DMS53 treated with DMSO at 0.1 percent for 48 hours (cell line): ENCODE measurements around the gene PRTFDC1.
"Not testable (repeated sequence)": the region's sequence is repeated elsewhere in the genome, so short reads cannot be mapped to it uniquely, and the experiment has no call there.

ENCODE experiments used
- DNase-seq: peaks from one replicate; lab custom pipeline; 2025; ENCODE audit not compliant: unreplicated experiment; lab: John Stamatoyannopoulos, UW

PRTFDC1 gene

DNA sequence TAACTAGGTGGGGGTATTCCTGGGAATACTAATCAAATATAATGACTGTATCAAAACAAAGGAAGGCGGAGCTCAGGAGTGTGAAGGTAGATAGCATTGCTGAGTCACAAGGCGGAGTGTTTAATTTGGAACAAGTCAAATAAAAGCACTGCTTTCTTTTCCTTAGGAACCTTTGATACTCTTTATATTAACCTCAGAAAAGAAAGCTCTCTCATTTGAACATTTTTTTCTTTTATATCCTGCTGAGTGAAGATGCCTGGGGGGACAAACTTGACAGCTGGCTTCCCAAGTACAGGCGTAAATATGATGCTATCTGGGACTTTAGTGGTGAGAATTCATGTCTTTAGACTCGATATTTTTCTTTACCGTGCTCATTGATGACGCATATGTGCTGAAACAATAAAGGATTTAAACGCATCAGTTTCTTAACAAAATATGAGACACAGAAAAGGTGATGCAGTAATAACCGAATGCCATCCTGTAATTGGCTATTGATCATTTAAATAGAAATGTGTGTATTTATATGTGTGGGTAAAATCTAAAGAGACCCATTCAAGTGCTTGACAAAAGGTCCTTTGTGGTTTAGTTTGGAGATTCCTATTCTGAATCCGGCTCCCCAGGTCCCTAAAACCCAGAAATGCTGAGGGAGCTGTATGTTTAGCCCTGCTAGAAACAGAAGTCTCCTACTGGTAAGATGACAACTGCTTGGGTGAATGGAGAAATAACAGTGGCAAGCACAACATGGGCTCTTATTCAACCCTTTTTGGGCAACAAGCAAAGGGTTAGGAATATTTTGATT, 102.7 kb downstream of the PRTFDC1 start:
- DNase-seq = peak; percentile 78

DNA sequence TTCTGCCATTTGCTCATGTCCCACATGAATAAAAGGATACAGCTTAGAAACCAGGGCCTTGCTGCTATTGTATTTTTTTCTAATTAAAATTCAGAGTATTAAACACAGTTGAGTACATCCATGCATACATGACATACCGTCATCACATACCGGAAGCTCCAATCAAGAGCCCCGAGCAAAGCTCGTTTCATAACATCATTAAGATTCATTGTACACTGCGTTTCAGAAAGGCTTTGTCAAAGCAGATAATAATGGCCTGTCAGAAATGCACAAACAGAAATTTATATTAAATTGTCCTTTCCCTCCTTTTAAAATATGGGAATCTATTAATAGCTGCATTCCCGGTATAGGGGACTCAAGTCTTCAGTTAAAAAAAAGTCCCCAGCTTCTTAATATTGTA, 103.4 kb downstream of the PRTFDC1 start:
- DNase-seq = no peak

DNA sequence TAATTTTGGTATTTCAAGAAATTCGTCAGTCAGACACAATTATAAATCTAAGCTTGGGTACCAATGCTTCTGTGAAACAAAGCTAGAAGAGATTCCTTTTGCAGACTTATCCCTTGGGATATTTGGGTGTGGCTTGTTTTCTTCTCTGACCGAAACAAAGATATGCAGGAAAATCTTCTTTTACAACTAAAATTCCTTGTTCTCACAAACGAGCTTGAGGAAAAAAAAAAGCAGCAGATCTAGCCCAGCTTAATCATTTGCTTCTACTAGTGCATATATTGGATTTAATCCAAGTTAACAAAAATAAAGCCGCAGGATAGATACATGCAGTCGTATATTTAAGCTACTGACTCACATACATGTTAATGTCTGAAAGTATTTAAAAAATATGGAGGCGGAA, 104.2 kb downstream of the PRTFDC1 start:
- no peak for DNase-seq

- DNase-seq = no peak
Observed at GRCh38 chr10:24847112-24848070, 105.0 kb downstream of the PRTFDC1 start.

- DNase-seq = no peak
Observed at GRCh38 chr10:24844742-24845141, 107.7 kb downstream of the PRTFDC1 start.

DNA sequence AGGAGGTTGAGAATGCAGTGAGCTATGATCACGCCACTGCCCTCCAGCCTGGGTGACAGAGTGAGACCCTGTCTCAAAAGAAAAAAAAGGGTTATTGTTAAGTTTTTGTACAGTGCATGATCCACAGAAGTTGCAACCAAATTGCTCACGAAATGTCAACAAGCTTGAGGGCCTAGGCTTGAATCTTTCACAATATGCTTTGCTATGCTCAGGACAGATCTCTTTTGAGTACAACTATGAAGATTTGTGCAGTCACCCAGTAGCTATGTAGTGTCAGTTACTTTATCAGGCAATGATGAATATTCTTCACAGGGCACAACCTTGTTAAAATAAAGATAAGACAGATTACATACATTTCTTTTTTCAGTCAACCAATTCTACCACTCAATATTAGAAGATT, 109.2 kb downstream of the PRTFDC1 start:
- DNase-seq = no peak

- no peak for DNase-seq
Observed at GRCh38 chr10:24842856-24843255, 109.5 kb downstream of the PRTFDC1 start.

DNA sequence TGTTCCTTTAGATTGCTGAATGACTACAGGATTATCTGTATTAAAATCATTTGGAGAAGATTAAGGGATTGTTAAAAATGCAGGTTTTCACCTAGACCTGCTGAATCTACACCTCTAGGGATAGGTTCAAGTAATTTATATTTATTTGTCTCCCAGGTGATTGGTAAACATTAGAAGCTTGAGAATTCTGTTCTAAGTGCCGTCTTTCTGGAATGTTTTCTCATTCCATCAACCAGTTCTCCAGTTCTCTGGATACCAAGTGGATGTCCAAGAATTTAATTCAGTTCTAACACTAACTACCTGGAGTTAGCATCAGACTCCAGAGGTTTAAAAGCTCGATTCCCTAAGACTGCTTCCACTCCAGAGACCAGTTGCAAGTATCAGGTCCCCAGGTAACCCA, 110.9 kb downstream of the PRTFDC1 start:
- no peak for DNase-seq

- no peak for DNase-seq
Observed at GRCh38 chr10:24840784-24841183, 111.6 kb downstream of the PRTFDC1 start.

DNA sequence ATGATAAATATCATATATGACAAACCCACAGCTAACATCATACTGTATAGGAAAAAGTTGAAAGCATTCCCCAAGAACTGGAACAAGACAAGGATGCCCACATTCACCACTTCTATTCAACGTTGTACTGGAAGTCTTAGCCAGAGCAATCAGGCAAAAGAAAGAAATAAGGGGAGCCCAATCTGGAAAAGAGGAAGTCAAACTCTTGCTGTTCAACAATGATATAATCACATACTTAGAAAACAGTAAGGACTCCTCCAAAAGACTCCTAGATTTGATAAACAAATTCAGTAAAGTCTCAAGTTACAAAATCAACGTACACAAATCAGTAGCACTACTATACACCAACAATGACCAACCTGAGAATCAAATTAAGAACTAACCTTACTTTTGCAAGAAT, 114.6 kb downstream of the PRTFDC1 start:
- not testable (repeated sequence) for DNase-seq

DNA sequence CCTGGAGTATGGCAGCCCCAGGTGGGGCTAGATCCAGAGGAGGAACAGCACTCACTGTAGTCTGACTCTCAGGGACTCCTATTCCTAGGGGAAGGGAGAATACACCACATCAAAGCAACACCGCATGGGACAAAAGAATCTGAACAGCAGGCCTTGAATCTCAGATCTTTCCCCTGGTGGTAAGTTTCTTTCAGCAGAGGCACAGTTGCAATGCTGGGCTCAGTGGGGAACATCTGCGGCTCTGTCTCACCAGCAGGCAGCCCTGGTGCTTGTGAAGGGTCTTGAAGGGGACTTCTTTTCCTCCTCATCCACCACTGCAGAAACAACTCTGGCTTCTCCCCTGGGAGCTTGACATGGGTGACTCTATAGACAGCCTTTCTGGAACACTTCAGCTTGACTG, 117.5 kb downstream of the PRTFDC1 start:
- DNase-seq = no peak

GRCh38 chr10:24826009-24826408, 126.4 kb downstream of the PRTFDC1 start:
- peak; percentile 8 for DNase-seq

DNA sequence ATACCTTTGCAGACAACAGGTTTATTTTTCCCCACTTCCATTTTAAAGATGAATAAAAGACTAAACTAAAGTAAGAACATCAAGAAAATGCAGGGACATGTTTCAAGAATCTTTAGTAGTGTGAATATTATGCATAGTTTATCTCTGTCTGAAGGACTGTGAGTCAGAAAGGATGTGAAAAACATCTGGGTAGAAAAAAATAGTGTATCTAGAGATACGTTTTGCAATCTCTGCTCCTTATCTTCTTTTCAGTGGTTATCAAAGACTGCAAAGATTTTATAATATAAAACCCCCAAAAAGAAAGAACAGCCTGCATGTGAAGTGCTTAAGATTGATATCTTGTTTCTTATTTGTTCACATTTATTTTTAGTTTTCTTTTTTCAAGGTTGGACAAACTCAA, 126.9 kb downstream of the PRTFDC1 start:
- no peak for DNase-seq

DNA sequence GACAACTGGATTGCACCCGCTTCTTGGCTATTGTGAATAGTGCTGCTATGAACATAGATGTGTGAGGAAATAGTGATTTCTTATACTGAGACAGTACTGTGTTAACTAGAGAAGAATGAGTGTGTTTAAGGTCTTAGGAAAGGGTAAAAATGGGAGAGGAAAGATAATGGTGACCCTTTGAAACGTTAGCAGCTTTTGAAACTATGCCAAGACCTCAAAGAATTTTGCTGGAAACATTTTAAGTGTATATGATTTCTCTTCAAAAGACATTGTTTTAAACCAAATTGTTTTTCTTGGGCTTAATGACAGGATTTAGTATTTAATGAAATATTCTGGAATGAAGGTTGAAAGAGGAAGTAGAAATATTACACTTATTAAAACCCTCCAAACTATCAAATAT, 127.9 kb downstream of the PRTFDC1 start:
- no peak for DNase-seq

DNA sequence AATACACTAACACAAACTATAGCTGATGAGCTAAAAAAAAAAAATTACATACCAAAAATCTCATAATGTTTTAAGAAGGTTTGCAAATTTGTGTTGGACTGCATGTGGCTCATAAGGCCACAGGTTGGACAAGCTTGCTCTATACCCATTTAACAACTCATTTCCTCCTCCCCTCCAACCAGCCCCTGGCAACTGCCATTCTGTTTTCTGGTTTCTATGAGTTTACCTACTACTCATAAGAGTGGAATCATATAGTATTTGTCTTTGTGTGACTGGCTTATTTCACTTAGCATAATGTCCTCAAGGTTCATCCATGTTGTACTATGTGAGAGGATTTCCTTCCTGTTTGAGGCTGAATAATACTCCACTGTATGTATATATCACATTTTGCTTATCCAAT, 128.3 kb downstream of the PRTFDC1 start:
- DNase-seq = no peak

DNA sequence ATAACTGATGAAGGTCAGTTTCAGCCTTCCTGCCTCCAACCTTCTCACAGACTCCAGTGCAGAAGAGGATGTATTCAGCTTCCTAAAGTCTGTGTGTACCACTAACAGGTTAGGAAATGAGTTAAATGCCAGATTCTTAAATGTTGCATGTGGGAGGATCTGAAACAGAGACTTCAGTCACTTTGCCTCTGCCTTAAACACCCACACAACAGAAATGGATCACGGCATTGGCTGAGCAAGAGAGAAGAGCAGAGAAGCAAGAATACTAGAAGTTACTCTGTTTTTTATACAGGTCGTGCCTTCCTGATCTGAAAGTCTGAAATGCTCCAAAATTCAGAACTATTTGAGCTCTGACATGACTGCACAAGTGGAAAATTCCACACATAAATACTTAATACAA, 129.8 kb downstream of the PRTFDC1 start:
- DNase-seq = no peak

DNA sequence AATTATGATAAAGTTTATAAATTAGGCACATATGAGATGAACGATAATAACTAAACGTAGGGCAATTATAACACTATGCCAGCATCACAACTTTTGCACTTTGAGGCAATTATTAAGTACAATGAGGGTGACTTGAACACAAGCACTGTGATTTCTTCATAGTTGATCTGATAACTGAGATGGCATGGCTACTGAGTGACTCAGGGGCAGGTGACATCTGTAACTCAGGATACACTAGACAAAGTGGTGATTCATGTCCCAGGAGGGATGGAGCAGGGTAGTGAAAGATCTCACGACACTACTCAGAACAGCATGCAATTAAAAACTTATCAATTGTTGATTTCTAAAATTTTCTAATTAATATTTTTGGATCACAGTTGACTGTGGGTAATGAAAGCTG, 130.4 kb downstream of the PRTFDC1 start:
- no peak for DNase-seq

DNA sequence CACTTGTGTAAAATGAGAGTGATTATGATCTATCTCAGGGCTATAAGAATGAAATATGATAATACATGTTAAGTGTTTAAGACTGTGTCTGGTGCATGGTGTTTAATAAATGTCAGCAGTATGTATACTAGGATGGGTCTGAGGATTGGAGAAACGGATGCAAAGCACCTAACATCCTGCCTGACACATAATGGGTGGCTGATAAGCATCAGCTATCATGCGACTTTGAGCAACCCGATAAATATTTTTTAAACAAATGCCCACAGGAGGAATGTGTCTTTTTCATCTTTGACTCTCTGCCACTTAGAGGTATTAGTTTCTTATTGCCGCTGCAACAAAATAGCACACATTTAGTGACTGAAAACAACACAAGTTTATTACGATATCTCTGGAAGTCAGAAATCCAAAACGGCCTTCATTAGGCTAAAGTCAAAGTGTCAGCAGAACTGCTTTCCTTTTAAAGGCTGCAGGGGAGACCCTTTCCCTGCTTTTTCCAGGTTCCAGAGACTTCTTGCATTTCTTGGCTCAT, 135.5 kb downstream of the PRTFDC1 start:
- DNase-seq = no peak

GRCh38 chr10:24814568-24815313, 137.7 kb downstream of the PRTFDC1 start:
- DNase-seq = no peak

DNA sequence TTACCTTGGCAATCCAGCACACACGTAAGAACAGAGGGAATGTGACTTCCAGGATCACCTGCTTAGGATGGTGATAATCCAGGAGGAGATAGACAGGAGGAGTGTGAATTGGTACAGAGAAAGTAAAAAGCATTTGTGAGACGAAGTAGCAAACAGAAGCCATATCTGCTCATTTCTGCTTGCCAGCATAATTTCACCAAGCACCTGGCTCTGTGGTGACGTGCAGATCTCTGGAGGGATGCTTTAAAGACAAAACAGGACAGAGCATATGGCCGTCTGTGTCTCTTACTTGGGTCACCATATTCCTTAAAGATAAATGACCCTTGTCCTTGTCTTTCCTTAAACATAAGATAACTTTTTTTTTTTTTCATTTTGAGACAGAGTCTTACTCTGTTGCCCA, 138.6 kb downstream of the PRTFDC1 start:
- DNase-seq = no peak

GRCh38 chr10:24806262-24806661, 146.1 kb downstream of the PRTFDC1 start:
- no peak for DNase-seq
